Stimulated activated CD8-positive, alpha-beta memory T cell treated with anti-CD3 and anti-CD28 coated beads, Interleukin-12 subunit alpha, Interleukin-12 subunit beta, amount 100 ng/mL, for 4 hours (primary cell): ENCODE measurements around the gene TMEM51.

Source experiments
- DNase-seq: peaks from one replicate; pipeline ENCODE4 v3.0.0-alpha.2; 2020; ENCODE audit warnings: low read depth

Gene TMEM51, protein sequence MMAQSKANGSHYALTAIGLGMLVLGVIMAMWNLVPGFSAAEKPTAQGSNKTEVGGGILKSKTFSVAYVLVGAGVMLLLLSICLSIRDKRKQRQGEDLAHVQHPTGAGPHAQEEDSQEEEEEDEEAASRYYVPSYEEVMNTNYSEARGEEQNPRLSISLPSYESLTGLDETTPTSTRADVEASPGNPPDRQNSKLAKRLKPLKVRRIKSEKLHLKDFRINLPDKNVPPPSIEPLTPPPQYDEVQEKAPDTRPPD

DNA sequence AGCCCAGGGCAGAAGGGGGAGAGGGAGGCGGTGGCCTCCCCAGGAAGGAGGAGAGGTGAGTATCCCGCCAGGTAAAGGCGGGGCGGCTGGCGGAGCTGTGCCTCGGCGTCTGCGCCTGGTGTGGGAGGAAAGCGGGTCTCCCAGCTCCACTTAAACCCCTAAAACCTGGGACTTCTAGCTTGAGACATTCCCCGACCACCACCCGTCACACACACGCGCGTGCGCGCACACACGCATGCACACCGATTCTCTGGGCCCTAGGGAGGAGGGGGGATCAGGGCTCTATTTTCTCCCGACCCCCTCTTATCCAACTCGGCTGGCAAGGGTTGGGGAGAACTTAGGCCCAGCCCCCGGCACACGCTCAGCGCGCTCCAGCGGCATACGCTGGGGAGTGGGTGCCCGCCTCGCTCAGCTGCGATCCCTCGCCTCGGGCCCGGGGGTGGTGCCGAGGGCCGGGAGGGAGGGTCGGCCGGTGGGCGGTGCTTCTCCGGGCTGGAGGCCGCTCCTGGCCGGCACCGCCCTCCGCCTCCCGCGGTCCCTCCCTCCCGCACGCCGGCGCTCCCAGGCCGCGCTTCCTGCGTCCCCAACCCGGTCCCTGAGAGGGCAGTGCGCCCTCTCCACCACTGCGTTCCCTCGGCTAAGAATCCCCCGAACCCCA, at the start of gene TMEM51:
TSS of gene TMEM51 (plus strand) at position 564 of the 658 bp plus-strand sequence. CDS start 61,341 bp downstream, outside the sequence.
- DNase-seq = no peak

DNA sequence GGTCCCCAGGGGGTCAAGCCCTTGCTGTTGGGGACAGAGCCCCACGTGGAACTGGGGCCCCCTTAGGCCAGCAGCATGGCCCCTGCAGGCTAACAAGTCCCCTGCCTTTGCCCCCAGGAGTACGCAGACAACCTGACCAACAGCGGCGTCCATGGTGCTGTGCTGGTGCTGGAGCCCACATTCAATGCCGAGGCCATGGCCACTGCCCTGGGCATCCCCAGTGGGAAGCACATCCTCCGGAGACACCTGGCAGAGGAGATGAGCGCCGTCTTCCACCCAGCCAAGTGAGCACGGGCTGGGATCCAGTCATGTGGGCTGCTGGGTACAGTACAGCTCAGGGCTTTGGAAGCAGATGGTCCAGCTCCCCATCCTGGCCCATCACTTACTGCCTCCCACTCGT, 49.6 kb upstream of the TMEM51 start:
- DNase-seq = no peak

DNA sequence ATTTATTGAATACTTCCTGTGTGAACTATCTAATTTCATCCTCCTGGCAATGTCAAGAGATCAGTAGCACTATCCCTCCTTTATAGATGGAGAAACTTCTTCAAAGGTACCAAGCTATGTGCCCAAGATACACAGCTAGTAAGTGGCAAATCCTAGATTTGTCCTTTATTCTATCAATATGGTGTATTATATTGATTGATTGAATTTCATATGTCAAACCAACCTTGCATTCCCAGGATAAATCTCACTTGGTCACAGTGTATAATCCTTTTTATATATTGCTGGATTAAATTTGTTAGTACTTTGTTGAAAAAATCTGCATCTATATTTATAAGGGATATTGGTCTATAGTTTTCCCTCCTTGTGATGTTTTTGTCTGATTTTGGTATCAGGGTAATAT, 48.8 kb upstream of the TMEM51 start:
- DNase-seq = no peak

DNA sequence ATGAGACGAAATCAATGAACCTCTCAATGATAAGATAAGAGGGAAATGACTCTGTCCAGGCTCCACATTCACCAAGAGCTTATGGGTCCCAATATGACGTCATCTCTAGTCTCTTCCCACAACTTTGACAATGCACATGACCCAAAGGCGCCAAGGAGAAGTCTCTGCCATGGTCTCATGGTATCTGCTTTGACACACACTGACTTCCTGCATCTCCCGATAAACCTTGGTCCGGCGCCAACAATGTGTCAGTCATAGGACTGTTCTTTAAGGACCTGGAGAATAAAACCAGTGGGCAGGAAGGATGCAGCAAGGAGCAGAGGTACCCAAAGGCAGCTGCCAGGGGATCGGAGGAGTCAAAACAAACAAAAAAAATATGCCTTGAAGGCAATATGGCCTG, 46.9 kb upstream of the TMEM51 start:
- DNase-seq = no peak

DNA sequence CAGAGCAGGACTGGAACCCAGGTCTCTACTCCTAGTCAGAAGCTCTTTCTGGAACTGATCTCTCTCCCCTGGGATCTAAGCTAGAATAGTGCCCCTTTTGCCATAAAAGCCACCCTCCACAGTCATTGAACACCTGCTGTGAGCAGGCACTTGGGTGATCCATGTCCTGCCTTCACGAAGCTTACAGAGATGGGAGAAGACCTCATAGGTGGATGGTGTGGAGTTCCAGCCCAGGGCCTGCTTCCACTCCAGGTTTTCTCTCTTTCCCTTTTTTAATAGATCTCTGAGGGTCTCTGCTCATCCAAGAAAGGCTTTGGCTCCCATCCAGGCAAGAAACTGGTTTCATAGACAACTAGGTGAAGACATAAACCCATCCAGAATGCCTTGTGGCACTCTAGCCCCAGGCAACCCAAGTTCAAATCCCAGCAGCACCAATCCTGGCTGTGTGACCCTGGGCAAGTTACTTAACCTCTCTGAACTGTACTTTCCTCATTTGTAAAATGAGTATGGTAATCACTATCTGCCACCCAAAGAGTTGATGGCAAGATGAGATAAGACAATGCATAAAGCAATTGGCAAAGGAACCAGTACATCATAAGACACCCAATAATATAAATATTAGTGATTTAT, 46.4 kb upstream of the TMEM51 start:
- no peak for DNase-seq

DNA sequence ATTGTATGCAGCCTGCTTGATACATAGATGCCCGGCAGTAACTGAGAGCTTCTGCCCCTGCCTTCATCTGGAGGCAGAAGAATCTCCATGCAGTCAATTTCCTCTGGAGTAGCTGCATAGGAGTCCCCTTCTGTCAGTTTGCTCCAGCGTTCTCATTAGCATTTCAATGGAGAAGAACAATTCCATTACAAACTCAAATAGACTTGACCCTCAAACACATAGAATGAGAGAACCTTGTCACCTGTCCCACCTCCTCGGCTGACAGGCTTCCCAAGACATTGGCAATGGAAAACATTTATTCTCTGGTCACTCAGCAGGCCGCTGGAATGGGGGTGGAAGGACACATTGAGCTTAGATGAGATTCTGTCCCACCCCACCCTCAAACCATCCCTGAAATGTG, 45.6 kb upstream of the TMEM51 start:
- DNase-seq = no peak

DNA sequence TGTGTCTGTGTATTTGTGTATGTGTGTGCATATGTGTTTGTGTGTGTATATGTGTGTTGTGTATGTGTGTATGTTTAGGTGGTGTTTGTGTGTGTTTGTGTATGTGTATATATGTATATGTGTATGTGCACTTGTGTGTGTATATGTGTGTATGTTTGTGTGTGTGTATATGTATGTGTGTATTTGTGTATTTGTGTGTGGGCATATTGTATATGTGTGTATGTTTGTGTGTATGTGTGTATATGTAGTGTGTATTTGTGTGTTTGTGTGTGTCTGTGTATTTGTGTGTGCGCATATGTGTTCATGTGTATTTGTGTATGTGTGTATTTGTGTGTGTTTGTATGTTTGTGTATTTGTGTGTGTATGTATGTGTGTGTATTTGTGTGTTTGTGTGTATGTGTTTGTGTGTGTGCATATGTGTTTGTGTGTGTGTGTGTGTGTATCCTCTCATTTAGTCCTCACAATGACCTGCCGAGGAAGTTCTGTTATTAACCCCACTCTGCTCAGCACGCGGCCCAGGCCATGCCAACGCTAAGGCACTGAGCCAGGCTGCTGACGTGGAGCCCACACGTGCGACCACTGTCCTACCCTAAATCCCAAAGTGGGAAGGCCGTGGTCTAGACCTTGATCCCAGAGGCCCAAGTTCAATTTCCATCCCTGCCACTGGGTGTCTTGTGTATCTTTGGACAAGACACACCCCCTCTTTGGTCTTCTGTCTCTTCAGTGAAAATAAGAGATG, 43.2 kb upstream of the TMEM51 start:
- no peak for DNase-seq

DNA sequence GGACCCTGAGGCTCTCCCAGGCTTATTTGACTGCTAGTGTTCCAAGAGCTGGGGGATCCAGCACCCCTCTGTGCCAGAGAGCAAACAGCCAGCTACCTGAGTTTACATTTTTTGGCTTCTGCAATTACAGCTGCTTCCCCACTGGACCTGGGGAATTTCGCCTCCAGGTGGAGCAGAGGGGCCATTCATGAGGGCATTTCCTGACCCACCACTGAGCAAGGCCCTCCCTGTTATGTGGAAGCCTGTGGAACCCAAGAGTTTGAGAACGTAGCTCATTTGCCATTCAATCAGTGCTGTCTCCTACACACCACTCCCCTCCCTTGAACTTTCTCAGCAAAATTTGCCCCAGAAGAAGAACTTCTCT, 42.7 kb upstream of the TMEM51 start:
- DNase-seq = no peak

DNA sequence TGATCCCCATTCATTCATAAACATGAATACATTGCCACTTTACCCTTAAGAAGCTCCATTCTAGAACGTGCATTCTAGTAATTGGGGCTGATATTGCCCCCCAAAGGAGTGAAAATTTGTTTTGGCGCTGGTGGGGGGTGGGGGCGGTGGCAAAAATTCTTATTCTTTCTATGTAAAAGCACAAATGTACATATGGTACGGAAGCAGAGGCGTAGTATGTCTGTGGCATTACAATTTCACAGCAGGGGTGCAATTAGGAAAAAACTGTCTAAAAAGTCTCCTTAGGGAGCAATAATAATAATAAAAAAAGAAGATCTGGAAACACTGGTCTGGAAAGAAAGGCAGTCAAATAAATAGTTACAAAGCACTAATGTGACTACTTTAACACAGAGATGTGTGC, 40.4 kb upstream of the TMEM51 start:
- no peak for DNase-seq

DNA sequence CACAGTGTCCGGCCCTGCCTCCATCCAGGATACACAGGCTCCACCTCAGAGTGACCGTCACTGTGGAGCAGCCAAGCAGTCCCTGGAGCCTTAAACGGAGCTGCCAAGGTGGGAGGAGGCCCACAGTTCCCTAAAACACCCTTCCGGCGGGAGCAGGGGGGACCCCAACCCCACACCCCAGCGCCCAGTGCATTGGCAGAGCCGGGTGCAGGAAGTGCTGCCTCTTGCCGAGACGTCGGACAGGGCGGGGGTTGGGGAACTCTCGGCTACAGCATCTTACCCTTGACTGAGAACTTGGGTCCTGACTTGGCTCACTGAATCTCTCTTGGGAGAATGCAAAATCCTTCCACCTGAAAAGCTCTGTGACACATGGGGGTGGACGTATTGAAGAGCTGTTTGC, 38.7 kb upstream of the TMEM51 start:
- no peak for DNase-seq

DNA sequence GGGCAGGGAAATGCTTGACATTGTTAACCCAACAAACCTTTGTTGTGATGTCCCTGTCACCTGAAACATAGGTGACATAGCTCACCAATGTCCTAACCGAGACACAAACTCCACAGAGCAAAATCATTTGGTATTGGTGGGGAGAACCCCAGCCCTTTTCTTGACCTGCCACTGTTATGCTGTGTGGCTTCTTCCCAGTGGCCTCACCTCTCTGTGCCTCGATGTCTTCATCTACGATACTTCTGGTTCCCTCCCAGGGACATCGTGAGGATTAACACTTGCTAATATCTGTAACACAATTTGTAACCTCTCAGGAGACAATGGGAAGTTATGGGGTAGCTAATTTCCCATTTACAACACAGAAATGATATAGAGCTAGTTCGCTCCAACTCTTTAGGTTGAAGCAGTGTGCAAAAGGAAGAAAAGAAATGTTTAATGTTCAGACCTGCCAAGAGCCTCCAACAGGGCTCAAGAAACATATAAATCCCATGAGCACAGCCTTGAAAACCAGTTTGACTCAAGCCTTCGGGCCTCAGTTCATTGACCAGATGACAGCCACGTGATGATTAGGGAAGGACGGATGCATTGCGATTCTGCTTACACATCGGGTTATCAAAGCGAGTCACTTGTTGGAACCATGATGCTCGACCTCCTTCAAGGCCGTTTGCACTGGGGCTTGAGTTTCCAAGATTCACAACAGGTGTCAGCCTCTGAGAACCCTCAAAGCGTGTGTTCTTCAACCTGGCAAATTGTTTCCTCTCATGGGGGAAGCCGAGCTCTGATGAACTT, 37.8 kb upstream of the TMEM51 start:
- DNase-seq = no peak

DNA sequence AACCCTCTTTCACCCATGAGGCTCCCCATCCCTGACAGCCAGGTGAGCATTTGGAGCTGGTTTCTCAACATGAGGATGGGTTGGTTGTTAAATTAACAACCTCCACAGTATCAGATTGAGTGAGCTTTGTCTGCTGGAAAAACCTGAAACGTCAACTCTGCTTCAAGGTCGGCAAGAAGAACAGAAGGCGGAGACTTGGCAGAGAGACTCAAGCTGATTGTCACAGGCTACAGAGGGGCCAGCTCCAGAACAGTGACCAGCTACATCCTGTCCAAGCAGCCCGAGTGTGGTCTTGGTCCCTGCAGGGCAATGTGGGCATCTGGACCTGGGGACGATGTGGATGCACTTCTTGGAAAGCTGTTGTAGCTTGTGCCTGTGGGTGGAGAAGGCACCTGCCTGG, 36.6 kb upstream of the TMEM51 start:
- no peak for DNase-seq

DNA sequence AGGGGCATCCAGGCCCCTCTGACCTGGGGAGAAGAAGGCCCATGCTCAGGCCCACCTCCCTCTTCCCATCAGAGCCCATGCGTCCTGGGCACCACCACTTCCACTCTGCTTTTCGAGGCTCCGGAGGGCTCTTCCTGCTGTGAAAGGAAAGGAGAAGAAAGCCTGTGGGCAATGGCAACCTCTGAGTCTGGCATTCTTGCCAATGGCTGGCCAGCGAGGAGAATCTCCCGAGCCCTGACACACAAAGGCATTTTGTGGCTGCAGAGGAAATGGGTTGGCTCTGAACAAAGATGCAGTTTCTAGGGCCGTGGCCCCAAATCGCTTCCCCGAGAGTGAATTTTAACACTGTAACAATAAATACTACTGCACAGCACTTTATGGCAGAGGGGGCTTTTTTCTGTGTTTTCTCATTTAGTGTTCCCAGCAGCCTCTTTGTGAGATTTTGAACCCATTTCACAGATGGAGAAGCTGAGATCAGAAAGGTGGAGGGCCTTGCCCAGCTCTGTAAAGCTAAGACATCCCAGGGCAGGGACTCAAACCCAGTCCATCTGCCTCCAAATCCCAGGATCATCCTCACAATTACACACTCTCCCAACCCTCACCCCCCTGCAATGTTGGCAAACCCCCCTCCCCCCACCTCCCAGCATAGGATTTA, 35.7 kb upstream of the TMEM51 start:
- DNase-seq = no peak

DNA sequence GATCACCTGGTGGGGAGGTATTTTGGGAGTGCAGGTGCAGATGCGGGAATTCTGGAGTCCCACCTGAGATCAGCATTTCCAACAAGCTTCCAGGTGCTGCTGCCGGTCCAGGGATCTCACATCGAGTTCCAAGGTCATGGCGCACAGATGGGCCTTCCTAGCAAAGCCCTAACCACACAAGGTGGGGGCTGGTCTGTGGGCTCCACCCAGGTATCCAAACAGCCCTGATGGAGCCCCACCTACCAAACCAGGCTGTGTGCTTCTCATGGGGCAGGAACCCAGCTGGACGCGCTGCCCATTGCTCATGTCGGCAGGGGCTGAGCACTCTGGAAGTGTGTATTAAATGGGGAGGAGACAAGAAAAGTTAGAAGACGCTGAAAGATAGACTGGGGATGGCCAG, 35.0 kb upstream of the TMEM51 start:
- DNase-seq = no peak

DNA sequence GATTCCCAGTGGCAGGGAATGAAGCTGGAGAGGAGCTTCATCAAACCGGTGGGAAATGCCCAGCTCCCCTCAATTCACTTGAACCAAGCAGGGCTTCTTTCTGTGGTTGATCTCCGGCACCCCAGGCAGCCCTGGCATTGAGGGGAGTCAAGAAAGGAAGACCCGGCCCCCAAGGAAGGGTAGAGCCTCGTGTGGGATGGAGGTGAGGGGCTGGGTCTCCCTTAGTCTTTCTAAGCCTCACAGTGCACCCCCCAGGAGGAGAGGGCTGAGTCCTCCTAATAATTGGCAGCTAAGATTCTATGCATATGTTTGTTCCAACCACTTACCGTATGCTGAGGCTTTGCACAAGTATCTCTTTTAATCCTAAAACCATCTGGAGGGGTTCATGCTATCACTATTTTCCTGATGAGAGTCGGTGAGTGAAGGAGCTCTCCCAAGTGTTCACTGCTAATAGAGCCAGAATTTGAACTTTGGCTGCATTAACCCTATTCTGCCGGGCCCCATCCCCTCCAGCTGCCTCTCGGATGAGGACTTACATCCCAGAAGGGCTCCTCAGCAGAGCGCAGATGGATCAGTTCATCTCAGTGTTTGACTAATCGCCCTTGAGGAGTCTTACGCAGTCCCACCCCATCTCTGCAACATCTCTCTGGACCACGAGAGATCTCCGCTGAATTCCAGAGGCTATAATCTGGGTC, 33.1 kb upstream of the TMEM51 start:
- DNase-seq = no peak

DNA sequence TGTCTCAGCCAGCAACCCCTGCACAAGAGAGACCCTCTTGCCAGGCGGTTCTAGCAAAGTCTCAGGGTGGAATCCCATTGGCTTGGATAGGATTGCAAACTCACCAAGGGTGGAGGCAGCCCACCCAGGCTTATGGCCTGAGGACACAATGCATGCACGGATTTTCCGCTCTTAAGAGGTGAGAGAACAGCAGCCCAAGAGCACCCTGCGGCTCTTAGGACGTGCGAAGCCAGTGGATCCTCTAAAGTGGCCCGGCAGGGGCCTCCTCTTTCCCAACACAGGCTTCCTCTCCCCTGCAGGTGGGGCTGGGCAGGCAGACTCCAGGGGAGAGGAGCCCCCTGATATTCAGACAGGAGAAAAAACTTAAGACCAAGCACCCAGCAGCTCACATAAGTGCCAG, 31.2 kb upstream of the TMEM51 start:
- DNase-seq = no peak

DNA sequence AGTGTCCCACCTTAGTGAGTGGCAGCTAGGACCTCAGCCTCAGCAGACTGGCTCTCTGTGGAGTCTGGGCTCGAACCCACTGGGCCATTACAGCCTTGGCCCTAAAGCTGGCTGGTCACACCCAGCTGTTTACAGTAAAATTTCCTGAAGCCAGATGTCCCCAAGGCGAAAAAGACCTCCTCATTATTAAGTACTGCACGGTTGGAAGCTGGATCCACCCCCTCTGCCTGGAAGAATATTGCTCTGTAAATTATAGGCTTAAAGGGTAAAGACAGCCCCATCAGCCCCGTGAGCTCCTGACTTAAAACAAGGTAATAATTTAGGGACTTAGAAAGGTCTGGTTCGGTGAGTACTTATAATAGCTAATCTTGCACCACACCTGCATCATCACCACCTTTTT, 30.3 kb upstream of the TMEM51 start:
- no peak for DNase-seq

DNA sequence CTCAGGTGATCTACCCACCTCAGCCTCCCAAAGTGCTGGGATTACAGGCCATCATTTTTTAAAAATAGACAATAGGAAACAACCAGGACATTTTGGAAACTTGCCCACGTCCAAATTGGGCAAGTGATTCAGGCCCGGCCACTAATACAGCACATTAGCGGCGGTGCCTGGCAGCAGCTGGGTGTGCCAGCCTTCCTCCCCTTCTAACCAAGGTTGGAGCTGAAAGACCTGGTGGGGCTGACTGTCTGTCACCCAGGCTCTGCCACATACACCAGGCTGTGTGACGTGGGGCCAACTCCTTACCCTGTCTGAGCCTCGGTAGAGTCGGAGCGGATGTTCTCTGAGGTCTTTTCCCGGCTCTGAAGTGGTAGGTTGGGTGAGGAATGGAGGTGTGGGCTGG, 29.6 kb upstream of the TMEM51 start:
- DNase-seq = no peak

DNA sequence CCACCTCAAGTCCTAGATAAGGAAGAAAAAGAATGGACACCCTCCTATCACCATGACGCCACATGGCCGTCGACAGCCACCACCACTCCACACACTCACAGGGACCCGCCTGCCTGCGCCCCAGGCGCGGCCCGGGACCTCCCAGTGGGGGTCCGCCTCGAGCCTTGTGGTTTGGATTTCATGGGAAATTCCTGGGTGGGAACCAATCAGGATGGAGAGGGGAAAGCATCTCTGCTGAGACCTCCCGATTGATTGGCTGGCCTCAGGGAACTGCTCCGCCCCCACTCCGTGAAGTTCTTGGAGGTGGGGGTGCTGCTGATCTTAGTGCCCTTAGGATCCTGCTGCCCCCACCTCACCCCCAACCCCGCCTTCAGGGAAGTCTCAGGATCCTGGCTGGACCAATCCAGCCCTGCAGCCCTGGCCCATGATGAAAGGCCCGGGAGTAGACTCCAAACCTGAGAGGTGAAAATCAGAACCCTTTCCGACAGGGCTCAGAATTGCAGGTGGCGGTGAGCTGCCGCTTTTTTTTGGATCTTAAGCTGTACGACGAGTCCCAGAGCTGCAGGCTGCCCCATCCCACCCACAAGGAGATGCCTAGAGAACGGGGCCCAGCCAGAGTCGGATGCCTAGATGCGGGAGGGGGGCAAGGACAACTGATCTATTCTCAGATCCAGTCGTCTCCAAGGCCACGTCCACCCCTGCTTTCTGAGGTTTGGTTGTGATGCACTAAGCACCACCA, 29.0 kb upstream of the TMEM51 start:
- DNase-seq = no peak

DNA sequence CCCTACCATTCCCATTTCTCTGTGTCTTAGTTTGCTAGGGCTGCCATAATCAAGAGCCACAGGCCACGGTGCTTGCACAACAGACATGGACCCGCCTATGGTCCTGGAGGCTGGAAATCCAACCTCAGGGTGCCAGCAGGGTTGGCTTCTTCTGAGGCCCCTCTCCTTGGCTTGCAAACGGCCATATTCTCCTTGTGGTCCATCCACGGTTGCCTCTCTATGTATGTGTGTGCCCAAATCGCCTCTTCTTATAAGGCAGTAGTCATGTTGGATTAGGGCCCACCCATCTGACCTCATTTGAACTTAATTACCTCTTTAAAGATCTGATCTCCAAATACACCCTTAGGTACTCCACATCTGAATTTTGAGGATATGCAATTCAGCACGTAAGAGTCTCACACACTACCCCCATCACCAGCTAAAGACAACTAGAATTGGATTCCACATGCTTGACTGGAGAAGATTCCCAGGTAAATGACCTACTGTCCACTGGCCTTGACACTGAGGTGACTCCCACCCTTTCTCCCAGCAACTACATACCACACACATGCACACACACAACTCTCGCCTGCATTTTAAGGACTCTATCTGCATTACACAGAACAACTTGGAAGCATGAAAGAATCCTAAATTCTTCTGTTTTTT, 28.3 kb upstream of the TMEM51 start:
- DNase-seq = no peak
